ENCODE data around the gene CD24.

DNA sequence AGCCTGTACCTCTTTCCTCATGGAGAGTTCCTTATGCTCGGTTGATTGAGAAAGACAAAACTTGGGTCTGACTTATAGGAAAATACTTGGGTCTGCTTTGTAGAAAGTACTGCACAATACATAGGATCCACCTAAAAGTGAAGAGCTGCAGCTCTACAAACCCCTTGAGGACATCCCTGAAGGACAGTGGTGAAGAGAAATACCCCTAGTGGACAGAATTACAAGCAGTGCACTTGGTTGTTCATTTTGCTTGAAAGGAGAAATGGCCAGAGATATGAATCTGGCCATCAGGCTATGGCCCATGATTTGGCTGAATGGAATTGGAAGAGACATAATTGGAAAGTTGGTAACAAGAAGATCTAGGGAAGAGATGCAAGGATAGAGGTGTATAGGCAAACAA, 8.3 kb downstream of the CD24 start:
- TF ChIP-seq CTCF (IDR thresholded peaks at IDR 0.05) (peak in 1 of 6 experiments; percentile 33), POLR2A (IDR thresholded peaks at IDR 0.05) (no peak)

Measured in esophagus squamous epithelium (tissue), 4 donors.